Thyroid gland (tissue), 4 donors: Measurements from ENCODE around the gene IFFO2.

Experiments used
- POLR2A ChIP-seq, 2 donors: fragments of 450-650 bp; IDR thresholded peaks; one replicate each; pipeline ENCODE4 v1.6.1; 2017; ENCODE audit warnings: antibody characterized with exemption in 2 of 2, mild to moderate bottlenecking in 2 of 2, moderate library complexity in 1 of 2
- TF ChIP-seq, protein P1 (sequence below), 6 experiments: fragments of 200-600 bp in 3 of 6; fragments of 450-650 bp in 3 of 6; sonication (generic) in 3 of 6; IDR thresholded peaks; one replicate each; pipeline ENCODE4 v1.5.1; 2016 to 2019; ENCODE audit warnings: antibody characterized with exemption in 6 of 6, mild to moderate bottlenecking in 2 of 6, inconsistent platforms in 1 of 6, moderate library complexity in 1 of 6

- no peak for TF ChIP-seq POLR2A (IDR thresholded peaks at IDR 0.05)
- TF ChIP-seq, protein P1, sequence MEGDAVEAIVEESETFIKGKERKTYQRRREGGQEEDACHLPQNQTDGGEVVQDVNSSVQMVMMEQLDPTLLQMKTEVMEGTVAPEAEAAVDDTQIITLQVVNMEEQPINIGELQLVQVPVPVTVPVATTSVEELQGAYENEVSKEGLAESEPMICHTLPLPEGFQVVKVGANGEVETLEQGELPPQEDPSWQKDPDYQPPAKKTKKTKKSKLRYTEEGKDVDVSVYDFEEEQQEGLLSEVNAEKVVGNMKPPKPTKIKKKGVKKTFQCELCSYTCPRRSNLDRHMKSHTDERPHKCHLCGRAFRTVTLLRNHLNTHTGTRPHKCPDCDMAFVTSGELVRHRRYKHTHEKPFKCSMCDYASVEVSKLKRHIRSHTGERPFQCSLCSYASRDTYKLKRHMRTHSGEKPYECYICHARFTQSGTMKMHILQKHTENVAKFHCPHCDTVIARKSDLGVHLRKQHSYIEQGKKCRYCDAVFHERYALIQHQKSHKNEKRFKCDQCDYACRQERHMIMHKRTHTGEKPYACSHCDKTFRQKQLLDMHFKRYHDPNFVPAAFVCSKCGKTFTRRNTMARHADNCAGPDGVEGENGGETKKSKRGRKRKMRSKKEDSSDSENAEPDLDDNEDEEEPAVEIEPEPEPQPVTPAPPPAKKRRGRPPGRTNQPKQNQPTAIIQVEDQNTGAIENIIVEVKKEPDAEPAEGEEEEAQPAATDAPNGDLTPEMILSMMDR (IDR thresholded peaks at IDR 0.05), result no peak
Observed at GRCh38 chr1:18936471-18936813, 20.0 kb downstream of the IFFO2 start.
